ENCODE measurements around the gene LAMA2.

GRCh38 chr6:129114636-129115391 lies 231.9 kb downstream of the LAMA2 start:
- TF ChIP-seq CTCF (IDR thresholded peaks at IDR 0.05) (no peak), REST (IDR thresholded peaks at IDR 0.05; ENCODE audit: insufficient read depth in 1 of 2, low read depth in 2 of 2, low read length in 1 of 2) (no peak), POLR2AphosphoS5 (IDR thresholded peaks at IDR 0.05; ENCODE audit: low read depth, low read length) (no peak)
